GM12873 (cell line): ENCODE data around the gene UBP1.

Experiments
- CTCF ChIP-seq: IDR thresholded peaks from 2 replicates; pipeline ENCODE4 v1.5.1; 2012; ENCODE audit warnings: low read depth, mild to moderate bottlenecking, moderate library complexity, low read length, control low read depth; ENCODE audit not compliant: insufficient read depth; ENCODE audit errors: missing control alignments

UBP1 gene

GRCh38 chr3:33461097-33461496 is 20.9 kb upstream of the UBP1 start:
- no peak for TF ChIP-seq CTCF

GRCh38 chr3:33458446-33458845 is 18.2 kb upstream of the UBP1 start:
- no peak for TF ChIP-seq CTCF

- TF ChIP-seq CTCF = no peak
These were observed 16.6 kb upstream of the UBP1 start for GRCh38 chr3:33456756-33457155.

- no peak for TF ChIP-seq CTCF
These were observed 13.1 kb upstream of the UBP1 start for GRCh38 chr3:33453331-33453761.

GRCh38 chr3:33447958-33448357 is 7.8 kb upstream of the UBP1 start:
- TF ChIP-seq CTCF = no peak

GRCh38 chr3:33442190-33442589 is 2.0 kb upstream of the UBP1 start:
- no peak for TF ChIP-seq CTCF

- no peak for TF ChIP-seq CTCF
These were observed 1.2 kb upstream of the UBP1 start for GRCh38 chr3:33441225-33441976.
